ENCODE results near the gene ARRB1.
"Not testable (repeated sequence)": the region's sequence is repeated elsewhere in the genome, so short reads cannot be mapped to it uniquely, and the experiment has no call there.

ARRB1 gene

GRCh38 chr11:75342966-75343870 is 8.2 kb downstream of the ARRB1 start:
- no peak for DNase-seq

- no peak for DNase-seq
Measured at GRCh38 chr11:75342231-75342918, 9.1 kb downstream of the ARRB1 start.

- DNase-seq = no peak
Measured at GRCh38 chr11:75341612-75342011, 9.8 kb downstream of the ARRB1 start.

GRCh38 chr11:75339685-75340409 is 11.6 kb downstream of the ARRB1 start:
- DNase-seq = no peak

- peak in 1 of 2 experiments; percentile 41 for DNase-seq
Measured at GRCh38 chr11:75338516-75339208, 12.8 kb downstream of the ARRB1 start.

GRCh38 chr11:75337195-75337654 is 14.2 kb downstream of the ARRB1 start:
- DNase-seq = no peak

- DNase-seq = no peak
Measured at GRCh38 chr11:75334976-75335375, 16.5 kb downstream of the ARRB1 start.

- DNase-seq = no peak
Measured at GRCh38 chr11:75334402-75334891, 17.0 kb downstream of the ARRB1 start.

GRCh38 chr11:75333807-75334140 is 17.7 kb downstream of the ARRB1 start:
- DNase-seq = no peak

GRCh38 chr11:75333022-75333806 is 18.2 kb downstream of the ARRB1 start:
- no peak for DNase-seq

GRCh38 chr11:75331761-75332160 is 19.7 kb downstream of the ARRB1 start:
- not testable (repeated sequence) for DNase-seq

GRCh38 chr11:75331304-75331703 is 20.2 kb downstream of the ARRB1 start:
- DNase-seq = not testable (repeated sequence)

GRCh38 chr11:75330886-75331285 is 20.6 kb downstream of the ARRB1 start:
- DNase-seq = not testable (repeated sequence)

GRCh38 chr11:75330291-75330690 is 21.2 kb downstream of the ARRB1 start:
- no peak for DNase-seq

GRCh38 chr11:75328426-75329277 is 22.8 kb downstream of the ARRB1 start:
- DNase-seq = peak; percentile 39 to 54

GRCh38 chr11:75326439-75326810 is 25.0 kb downstream of the ARRB1 start:
- DNase-seq = peak; percentile 29 to 46

- DNase-seq = peak; percentile 68 to 76
Measured at GRCh38 chr11:75325713-75326438, 25.6 kb downstream of the ARRB1 start.

- no peak for DNase-seq
Measured at GRCh38 chr11:75324740-75325139, 26.7 kb downstream of the ARRB1 start.

- DNase-seq = no peak
Measured at GRCh38 chr11:75324189-75324588, 27.3 kb downstream of the ARRB1 start.

- DNase-seq = no peak
Measured at GRCh38 chr11:75323609-75324008, 27.9 kb downstream of the ARRB1 start.

Data from activated CD4-positive, alpha-beta T cell treated with anti-CD3 and anti-CD28 coated beads, Interleukin-2, amount 50 U/mL, for 48 hours (primary cell).